ENCODE measurements around the gene RSRC1. TPM values are rescaled to one million over a fixed set of nuclear protein-coding genes. Genes with fewer than 3 reads are reported as not detected.
"Not testable (repeated sequence)": the region's sequence is repeated elsewhere in the genome, so short reads cannot be mapped to it uniquely, and the experiment has no call there.

RSRC1 gene
- total and polyA plus RNA-seq, 4 donors: 36.7 to 66.5 (median 50.2) TPM

DNA sequence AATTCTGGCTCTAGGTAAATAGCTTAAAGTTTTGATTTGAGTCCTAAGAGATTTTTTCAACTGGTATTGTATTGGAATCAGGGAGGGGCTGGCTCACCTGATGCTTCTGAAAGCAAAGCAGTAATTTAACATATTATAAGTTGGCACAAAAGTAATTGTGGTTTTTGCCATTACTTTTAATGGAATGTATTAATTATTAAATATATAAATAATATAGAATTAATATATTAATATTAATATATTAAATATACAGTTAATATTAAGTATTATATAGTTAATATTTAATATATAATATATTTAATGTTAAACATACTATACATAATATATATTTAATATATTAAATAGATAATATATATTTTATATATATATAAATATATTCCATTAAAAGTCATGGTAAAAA, 10.4 kb downstream of the RSRC1 start:
- Histone ChIP-seq H3K4me1 (ENCODE audit: control insufficient read depth, insufficient read depth, low read length) (no peaks in the 10 kb centered on the region), H3K4me3 (ENCODE audit: low read depth, low read length) (no peak overlapping the region), H3K27me3 (ENCODE audit: control insufficient read depth, insufficient read depth, low read length) (no peaks in the 10 kb centered on the region), H3K9me3 (ENCODE audit: control insufficient read depth, insufficient read depth, low read length) (no peaks in the 10 kb centered on the region), H3K36me3 (ENCODE audit: control insufficient read depth, insufficient read depth, low read length) (peaks cover 9% of the 10 kb centered on the region), H3K27ac (ENCODE audit: low read depth, low read length) (no peak overlapping the region)
- DNase-seq (ENCODE audit: low read depth in 4 of 6, low spot score in 6 of 6): no peak

DNA sequence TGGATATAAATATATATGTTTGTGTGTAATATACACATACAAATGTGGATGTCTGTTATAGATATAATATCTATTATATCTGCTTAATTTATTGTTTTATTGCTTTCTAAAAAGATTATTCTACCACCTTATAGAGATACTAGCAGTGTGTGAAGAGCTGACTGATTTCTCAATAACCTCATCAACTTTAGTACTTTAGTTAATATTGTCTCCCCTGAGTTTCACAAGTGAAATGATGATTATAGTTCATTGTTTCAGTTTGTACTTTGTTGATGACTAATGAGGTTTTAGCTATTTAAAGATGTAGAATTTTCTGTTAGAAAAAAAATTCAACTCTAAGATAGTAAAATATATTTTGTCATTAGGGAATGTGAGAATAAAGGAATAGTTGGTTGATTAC, 11.4 kb downstream of the RSRC1 start:
- H3K27me3 ChIP-seq (ENCODE audit: control insufficient read depth, insufficient read depth, low read length): no peaks in the 10 kb centered on the region
- DNase-seq (ENCODE audit: low read depth in 4 of 6, low spot score in 6 of 6): no peak
- no peaks in the 10 kb centered on the region for H3K9me3 ChIP-seq (ENCODE audit: control insufficient read depth, insufficient read depth, low read length)
- H3K27ac ChIP-seq (ENCODE audit: low read depth, low read length): no peak overlapping the region
- no peak overlapping the region for H3K4me3 ChIP-seq (ENCODE audit: low read depth, low read length)
- H3K4me1 ChIP-seq (ENCODE audit: control insufficient read depth, insufficient read depth, low read length): no peaks in the 10 kb centered on the region
- H3K36me3 ChIP-seq (ENCODE audit: control insufficient read depth, insufficient read depth, low read length): peaks cover 9% of the 10 kb centered on the region

DNA sequence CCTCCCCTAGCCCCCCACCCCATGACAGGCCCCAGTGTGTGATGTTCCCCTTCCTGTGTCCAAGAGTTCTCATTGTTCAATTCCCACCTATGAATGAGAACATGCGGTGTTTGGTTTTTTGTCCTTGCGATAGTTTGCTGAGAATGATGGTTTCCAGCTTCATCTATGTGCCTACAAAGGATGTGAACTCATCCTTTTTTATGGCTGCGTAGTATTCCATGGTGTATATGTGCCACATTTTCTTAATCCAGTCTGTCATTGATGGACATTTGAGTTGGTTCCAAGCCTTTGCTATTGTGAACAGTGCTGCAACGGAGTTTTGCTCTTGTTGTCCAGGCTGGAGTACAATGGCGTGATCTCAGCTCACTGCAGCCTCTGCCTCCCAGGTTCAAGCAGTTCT, 12.8 kb downstream of the RSRC1 start:
- H3K36me3 ChIP-seq (ENCODE audit: control insufficient read depth, insufficient read depth, low read length); H3K9me3 ChIP-seq (ENCODE audit: control insufficient read depth, insufficient read depth, low read length); H3K27ac ChIP-seq (ENCODE audit: low read depth, low read length); H3K4me1 ChIP-seq (ENCODE audit: control insufficient read depth, insufficient read depth, low read length); DNase-seq (ENCODE audit: low read depth in 4 of 6, low spot score in 6 of 6); H3K4me3 ChIP-seq (ENCODE audit: low read depth, low read length); H3K27me3 ChIP-seq (ENCODE audit: control insufficient read depth, insufficient read depth, low read length): not testable (repeated sequence)
- WGBS (ENCODE audit: insufficient coverage): 58% methylated on average over 3 of the region's 5 CpGs

DNA sequence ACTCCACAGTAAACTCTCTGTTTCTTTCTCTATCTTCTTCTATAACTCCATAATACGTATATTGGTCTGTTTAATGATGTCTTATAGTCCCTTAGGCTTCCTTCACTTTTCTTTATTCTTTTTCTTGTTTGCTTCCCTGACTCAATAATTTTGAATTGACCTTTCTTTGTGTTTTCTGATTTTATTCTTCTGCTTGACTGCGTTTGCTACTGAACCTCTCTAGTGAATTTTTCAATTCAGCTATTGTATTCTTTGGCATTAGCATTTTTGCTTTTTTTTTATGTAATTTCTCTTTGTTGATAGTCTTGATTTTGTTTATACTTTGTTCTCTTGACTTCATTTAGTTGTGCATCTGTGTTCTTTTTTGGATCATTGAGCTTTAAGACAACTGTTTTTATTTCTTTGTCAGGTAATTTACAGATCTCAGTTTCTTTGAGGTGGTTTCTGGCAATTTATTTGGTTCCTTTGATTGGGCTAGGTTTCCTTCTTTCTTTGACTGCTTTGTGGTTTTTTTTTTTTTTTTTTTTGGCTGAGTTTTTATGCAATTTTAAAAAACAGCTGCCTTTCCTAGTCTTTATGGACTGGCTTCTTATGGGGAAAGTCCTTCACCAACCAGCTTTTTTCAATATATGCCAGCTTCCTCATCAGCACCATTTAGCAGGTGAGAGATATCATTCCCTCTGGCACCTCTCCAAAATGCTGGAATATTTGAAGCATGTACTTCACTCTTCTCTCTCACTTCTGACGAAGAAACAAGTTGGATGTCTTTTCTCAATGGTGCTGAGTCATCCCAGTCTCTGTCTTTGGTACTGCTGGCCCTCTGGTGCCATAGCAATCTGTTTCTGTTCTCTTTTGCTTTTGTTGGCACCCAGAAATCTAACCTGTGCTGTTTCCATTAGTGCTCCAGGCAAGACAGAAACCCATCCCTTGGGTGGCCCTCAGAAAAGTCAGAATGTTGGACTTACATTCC, 17.6 kb downstream of the RSRC1 start:
- 90% methylated on average over 1 of the region's 3 CpGs for WGBS (ENCODE audit: insufficient coverage)
- Histone ChIP-seq H3K9me3 (ENCODE audit: control insufficient read depth, insufficient read depth, low read length) (peaks cover 3% of the 10 kb centered on the region), H3K4me3 (ENCODE audit: low read depth, low read length) (no peak overlapping the region), H3K36me3 (ENCODE audit: control insufficient read depth, insufficient read depth, low read length) (peaks cover 11% of the 10 kb centered on the region), H3K27me3 (ENCODE audit: control insufficient read depth, insufficient read depth, low read length) (no peaks in the 10 kb centered on the region), H3K4me1 (ENCODE audit: control insufficient read depth, insufficient read depth, low read length) (no peaks in the 10 kb centered on the region), H3K27ac (ENCODE audit: low read depth, low read length) (no peak overlapping the region)
- no peak for DNase-seq (ENCODE audit: low read depth in 4 of 6, low spot score in 6 of 6)

DNA sequence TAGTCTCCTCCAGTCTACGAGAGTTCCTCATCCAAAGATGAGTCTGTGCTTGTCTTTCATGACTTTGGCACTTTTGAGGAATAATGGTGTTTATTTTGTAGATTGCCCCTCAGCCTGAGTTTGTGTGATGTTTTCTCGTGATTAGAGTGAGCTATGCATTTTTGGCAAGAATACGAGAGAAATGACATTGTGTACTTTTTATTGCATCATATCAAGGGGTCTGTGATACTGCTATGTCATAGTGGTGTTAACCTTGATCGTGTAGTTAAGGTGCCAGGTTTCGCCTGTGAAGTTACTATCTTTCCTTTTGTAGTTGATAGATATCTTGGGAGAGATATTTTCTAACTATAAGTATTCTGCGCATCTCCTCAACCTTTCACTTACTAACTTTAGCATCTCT, 18.9 kb downstream of the RSRC1 start:
- H3K36me3 ChIP-seq (ENCODE audit: control insufficient read depth, insufficient read depth, low read length): peaks cover 6% of the 10 kb centered on the region

DNA sequence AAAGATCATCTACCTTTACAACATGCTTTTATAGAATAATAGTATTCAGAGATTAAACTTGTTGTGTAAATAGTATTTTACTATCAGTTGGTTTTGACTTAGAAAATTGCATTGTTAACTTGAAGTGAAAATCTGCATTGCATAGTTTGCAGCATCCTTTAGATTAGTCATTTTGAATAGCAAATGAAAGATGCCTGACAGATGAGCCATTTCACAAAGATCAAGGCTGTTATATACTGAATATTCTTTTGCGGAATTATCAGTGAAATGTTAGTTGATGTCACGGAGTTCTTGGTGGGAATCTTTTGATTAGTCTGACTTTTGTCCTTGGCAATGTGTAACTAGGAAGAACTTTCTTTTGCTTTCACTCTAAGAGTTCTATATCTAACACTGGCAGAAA, 24.5 kb downstream of the RSRC1 start:
- Histone ChIP-seq H3K36me3 (ENCODE audit: control insufficient read depth, insufficient read depth, low read length) (peaks cover 2% of the 10 kb centered on the region), H3K4me3 (ENCODE audit: low read depth, low read length) (no peak overlapping the region), H3K27me3 (ENCODE audit: control insufficient read depth, insufficient read depth, low read length) (no peaks in the 10 kb centered on the region), H3K27ac (ENCODE audit: low read depth, low read length) (no peak overlapping the region), H3K9me3 (ENCODE audit: control insufficient read depth, insufficient read depth, low read length) (no peaks in the 10 kb centered on the region), H3K4me1 (ENCODE audit: control insufficient read depth, insufficient read depth, low read length) (no peaks in the 10 kb centered on the region)
- no peak for DNase-seq (ENCODE audit: low read depth in 4 of 6, low spot score in 6 of 6)
- WGBS (ENCODE audit: insufficient coverage): no CpG with 5 or more reads among the region's 2 CpGs

More for the DNA sequence above, 18.9 kb downstream of the RSRC1 start:
- no peaks in the 10 kb centered on the region for H3K27me3 ChIP-seq (ENCODE audit: control insufficient read depth, insufficient read depth, low read length)
- H3K9me3 ChIP-seq (ENCODE audit: control insufficient read depth, insufficient read depth, low read length): peaks cover 3% of the 10 kb centered on the region
- no peak for DNase-seq (ENCODE audit: low read depth in 4 of 6, low spot score in 6 of 6)
- no peak overlapping the region for H3K27ac ChIP-seq (ENCODE audit: low read depth, low read length)
- 61% methylated on average over 3 of the region's 6 CpGs for WGBS (ENCODE audit: insufficient coverage)
- H3K4me3 ChIP-seq (ENCODE audit: low read depth, low read length): no peak overlapping the region
- H3K4me1 ChIP-seq (ENCODE audit: control insufficient read depth, insufficient read depth, low read length): no peaks in the 10 kb centered on the region

DNA sequence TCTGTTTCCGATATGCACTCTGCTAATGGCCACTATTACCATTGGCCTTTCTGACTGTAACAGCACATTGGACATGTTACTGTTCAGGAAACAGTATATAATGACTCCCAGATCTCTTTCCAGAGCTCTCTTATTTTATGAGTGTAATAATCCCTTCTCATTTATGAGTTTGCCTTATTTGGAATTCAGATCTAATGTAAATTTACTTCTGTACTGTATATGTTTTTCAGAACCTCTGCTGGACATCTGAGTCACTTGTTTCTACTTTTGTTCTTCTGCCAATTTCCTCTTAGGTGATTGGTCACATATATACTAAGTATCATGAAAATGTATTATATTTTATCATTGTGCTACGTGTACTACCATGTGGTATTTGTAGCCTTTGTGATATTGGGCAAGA, 30.5 kb downstream of the RSRC1 start:
- Histone ChIP-seq H3K9me3 (ENCODE audit: control insufficient read depth, insufficient read depth, low read length) (no peaks in the 10 kb centered on the region), H3K4me1 (ENCODE audit: control insufficient read depth, insufficient read depth, low read length) (no peaks in the 10 kb centered on the region), H3K36me3 (ENCODE audit: control insufficient read depth, insufficient read depth, low read length) (no peaks in the 10 kb centered on the region), H3K27me3 (ENCODE audit: control insufficient read depth, insufficient read depth, low read length) (no peaks in the 10 kb centered on the region), H3K27ac (ENCODE audit: low read depth, low read length) (no peak overlapping the region), H3K4me3 (ENCODE audit: low read depth, low read length) (no peak overlapping the region)
- WGBS (ENCODE audit: insufficient coverage): no CpG with 5 or more reads among the region's 2 CpGs
- no peak for DNase-seq (ENCODE audit: low read depth in 4 of 6, low spot score in 6 of 6)

DNA sequence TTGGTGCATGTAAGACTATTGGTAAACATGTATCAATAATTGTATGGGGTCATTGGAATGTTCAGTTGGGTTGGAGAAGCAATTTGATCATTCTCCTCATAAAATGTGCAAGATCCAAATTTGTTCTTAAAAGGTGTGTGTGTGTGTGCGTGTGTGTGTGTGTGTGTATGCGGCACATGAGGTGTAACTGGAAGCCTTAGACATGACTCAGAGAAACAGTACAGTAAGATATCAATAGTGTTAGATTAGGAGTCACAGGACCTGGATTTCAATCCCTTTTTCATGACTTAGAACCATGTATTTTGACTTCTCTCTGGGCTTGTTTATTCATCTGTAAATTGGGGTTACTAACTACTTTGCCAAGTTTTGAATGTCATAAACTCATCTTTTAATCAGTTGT, 38.3 kb downstream of the RSRC1 start:
- Histone ChIP-seq H3K27ac (ENCODE audit: low read depth, low read length) (no peak overlapping the region), H3K4me3 (ENCODE audit: low read depth, low read length) (no peak overlapping the region), H3K9me3 (ENCODE audit: control insufficient read depth, insufficient read depth, low read length) (no peaks in the 10 kb centered on the region), H3K4me1 (ENCODE audit: control insufficient read depth, insufficient read depth, low read length) (no peaks in the 10 kb centered on the region), H3K36me3 (ENCODE audit: control insufficient read depth, insufficient read depth, low read length) (no peaks in the 10 kb centered on the region), H3K27me3 (ENCODE audit: control insufficient read depth, insufficient read depth, low read length) (no peaks in the 10 kb centered on the region)
- no peak for DNase-seq (ENCODE audit: low read depth in 4 of 6, low spot score in 6 of 6)
- 64% methylated on average over 2 of the region's 2 CpGs for WGBS (ENCODE audit: insufficient coverage)

DNA sequence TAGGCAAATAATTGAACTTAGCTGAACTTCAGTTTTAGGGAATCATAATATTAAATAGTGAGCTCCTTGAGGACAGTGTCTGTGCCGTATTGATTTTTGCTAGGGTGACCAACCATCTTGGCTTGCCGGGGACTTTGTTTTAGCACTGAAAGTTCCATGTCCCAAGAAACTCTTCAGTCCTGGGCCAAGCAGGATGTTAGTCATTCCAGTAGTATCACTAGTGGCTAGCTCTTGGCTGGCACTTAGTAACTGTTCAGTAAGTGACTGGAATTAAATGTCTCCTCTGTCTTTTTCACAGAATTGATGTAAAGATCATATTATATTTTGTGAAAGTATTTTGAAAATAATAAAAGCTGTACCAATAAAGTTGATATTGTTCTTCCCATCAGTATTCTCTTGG, 42.3 kb downstream of the RSRC1 start:
- H3K4me1 ChIP-seq (ENCODE audit: control insufficient read depth, insufficient read depth, low read length): no peaks in the 10 kb centered on the region
- no peak overlapping the region for H3K27ac ChIP-seq (ENCODE audit: low read depth, low read length)
- H3K9me3 ChIP-seq (ENCODE audit: control insufficient read depth, insufficient read depth, low read length): no peaks in the 10 kb centered on the region
- H3K36me3 ChIP-seq (ENCODE audit: control insufficient read depth, insufficient read depth, low read length): no peaks in the 10 kb centered on the region
- DNase-seq (ENCODE audit: low read depth in 4 of 6, low spot score in 6 of 6): no peak
- no peaks in the 10 kb centered on the region for H3K27me3 ChIP-seq (ENCODE audit: control insufficient read depth, insufficient read depth, low read length)
- whole genome bisulfite sequencing (ENCODE audit: insufficient coverage): 76% methylated on average over 2 of the region's 2 CpGs
- no peak overlapping the region for H3K4me3 ChIP-seq (ENCODE audit: low read depth, low read length)

DNA sequence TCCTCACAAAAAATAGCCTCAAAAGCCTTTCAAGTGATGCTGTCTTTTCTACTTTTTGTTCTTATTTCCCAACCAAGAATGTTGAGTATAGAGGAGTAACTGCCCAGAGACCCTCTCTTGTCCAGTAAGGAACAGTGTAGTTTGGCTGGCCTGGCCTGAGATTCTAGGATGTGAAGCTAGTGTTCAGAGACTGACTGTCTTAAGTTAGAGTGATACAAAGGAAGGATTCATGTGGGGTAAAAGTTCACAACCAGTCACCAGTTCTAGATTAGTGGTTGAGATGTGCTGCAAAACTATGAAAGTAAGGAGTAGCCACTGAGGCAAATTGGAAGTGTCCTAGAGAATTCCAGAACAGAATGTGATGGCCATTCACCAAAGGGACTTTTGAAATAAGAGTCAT, 49.1 kb downstream of the RSRC1 start:
- Histone ChIP-seq H3K27me3 (ENCODE audit: control insufficient read depth, insufficient read depth, low read length) (no peaks in the 10 kb centered on the region), H3K4me3 (ENCODE audit: low read depth, low read length) (no peak overlapping the region), H3K36me3 (ENCODE audit: control insufficient read depth, insufficient read depth, low read length) (no peaks in the 10 kb centered on the region), H3K4me1 (ENCODE audit: control insufficient read depth, insufficient read depth, low read length) (no peaks in the 10 kb centered on the region), H3K9me3 (ENCODE audit: control insufficient read depth, insufficient read depth, low read length) (no peaks in the 10 kb centered on the region), H3K27ac (ENCODE audit: low read depth, low read length) (no peak overlapping the region)
- DNase-seq (ENCODE audit: low read depth in 4 of 6, low spot score in 6 of 6): no peak
